Femur (tissue), 1 donor: ENCODE data around the gene FOXD1.
"Not testable (repeated sequence)": the region's sequence is repeated elsewhere in the genome, so short reads cannot be mapped to it uniquely, and the experiment has no call there.

ENCODE experiments used
- DNase-seq: peaks from one replicate; pipeline ENCODE4 v3.0.0-alpha.2; 2017

Gene FOXD1

DNA sequence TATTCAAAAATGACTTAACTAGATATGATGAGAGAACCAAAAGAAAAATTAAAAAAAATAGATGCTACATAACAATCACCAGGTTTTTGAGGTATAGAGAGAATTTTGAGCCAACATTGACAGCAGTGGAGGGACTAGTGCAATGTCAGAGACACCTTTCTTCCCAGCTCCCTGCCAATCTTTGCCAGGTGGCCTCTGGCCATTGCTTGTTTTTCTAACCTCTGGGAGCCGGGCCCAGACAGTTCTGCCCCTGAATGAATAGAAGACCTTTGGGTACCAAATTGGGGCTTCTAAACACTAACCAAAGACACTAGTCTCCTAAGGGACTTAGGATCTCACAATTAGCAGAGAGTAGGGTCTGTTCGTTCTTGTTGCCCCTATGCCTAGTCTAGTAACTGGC is 33.4 kb downstream of the FOXD1 start:
- DNase-seq = no peak

GRCh38 chr5:73412597-73412988 is 36.0 kb downstream of the FOXD1 start:
- no peak for DNase-seq

GRCh38 chr5:73411936-73412596 is 36.5 kb downstream of the FOXD1 start:
- DNase-seq = no peak

DNA sequence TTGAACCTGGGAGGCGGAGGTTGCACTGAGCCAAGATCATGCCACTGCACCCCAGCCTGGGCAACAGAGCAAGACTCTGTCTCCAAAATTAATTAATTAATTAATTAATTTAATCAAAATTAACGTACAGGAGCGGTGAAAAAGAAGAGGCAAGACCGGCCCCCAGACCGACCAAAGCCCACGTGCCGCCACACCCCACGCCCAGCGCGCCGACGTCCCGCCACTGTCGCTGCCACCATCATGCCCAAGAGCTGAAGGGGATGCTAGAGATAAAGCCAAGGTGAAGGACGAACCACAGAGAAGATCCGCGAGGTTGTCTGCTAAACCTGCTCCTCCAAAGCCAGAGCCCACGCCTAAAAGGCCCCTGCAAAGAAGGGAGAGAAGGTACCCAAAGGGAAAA is 38.6 kb downstream of the FOXD1 start:
- DNase-seq = not testable (repeated sequence)

GRCh38 chr5:73405691-73406090 is 42.9 kb downstream of the FOXD1 start:
- no peak for DNase-seq

DNA sequence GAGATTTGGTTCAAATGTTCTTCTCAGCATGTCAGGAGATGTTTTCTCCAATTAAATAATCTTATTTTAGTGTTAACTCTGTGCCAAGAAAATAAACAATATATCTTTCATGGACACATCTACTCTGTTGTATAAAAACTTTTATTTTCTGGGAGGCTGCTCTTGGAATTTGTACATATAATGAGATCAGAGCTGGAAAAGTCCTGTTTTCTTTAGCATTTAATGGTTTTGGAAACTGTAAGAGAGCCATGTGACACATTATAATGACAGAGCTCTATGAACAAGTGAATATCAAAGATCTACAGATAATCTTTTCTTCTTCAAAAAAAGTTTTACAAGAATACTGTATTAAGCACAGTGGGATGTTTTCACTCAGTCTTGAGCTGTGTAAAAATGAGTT is 48.8 kb downstream of the FOXD1 start:
- DNase-seq = no peak
